ENCODE results near the gene PAF1. TPM values are rescaled to one million over a fixed set of nuclear protein-coding genes. Genes with fewer than 3 reads are reported as not detected.

Gene PAF1
- total and polyA plus RNA-seq, 2 of the 13 experiments (the other 11 are each of a cell fraction or from before 2014, with no cell fraction given): 30.2 to 31.1 TPM

- TF ChIP-seq ZHX2 (IDR thresholded peaks at IDR 0.05; ENCODE audit: low read depth) (peak; percentile 79; the same call in 1 of the 2 replicates), ZHX2 (CRISPR knock-in tag; IDR thresholded peaks at IDR 0.05; ENCODE audit: borderline replicate concordance) (no peak), RERE (CRISPR knock-in tag; IDR thresholded peaks at IDR 0.05; ENCODE audit: low read depth) (no peak), ZNF333 (CRISPR knock-in tag; IDR thresholded peaks at IDR 0.05; ENCODE audit: borderline replicate concordance) (no peak), GMEB1 (CRISPR knock-in tag; IDR thresholded peaks at IDR 0.05; ENCODE audit: borderline replicate concordance) (no peak), TFDP2 (CRISPR knock-in tag; IDR thresholded peaks at IDR 0.05) (no peak), ZNF83 (CRISPR knock-in tag; IDR thresholded peaks at IDR 0.05; ENCODE audit: borderline replicate concordance) (no peak), SOX6 (IDR thresholded peaks at IDR 0.05) (no peak), SOX6 (CRISPR knock-in tag; IDR thresholded peaks at IDR 0.05) (no peak), PAF1 (CRISPR knock-in tag; IDR thresholded peaks at IDR 0.05) (no peak), FOXK1 (CRISPR knock-in tag; IDR thresholded peaks at IDR 0.05; ENCODE audit: borderline replicate concordance, low read depth) (no peak)
Measured at GRCh38 chr19:39390451-39390750, 505 bp downstream of the PAF1 start (continued).

Data from HepG2 (cell line).